ENCODE results near the gene SOX15. TPM values are rescaled to one million over a fixed set of nuclear protein-coding genes. Genes with fewer than 3 reads are reported as not detected.

Gene SOX15
- total and polyA plus RNA-seq, 2 of the 4 experiments (the other 2 are of a cell fraction) = 0.18 to 0.62 TPM

DNA sequence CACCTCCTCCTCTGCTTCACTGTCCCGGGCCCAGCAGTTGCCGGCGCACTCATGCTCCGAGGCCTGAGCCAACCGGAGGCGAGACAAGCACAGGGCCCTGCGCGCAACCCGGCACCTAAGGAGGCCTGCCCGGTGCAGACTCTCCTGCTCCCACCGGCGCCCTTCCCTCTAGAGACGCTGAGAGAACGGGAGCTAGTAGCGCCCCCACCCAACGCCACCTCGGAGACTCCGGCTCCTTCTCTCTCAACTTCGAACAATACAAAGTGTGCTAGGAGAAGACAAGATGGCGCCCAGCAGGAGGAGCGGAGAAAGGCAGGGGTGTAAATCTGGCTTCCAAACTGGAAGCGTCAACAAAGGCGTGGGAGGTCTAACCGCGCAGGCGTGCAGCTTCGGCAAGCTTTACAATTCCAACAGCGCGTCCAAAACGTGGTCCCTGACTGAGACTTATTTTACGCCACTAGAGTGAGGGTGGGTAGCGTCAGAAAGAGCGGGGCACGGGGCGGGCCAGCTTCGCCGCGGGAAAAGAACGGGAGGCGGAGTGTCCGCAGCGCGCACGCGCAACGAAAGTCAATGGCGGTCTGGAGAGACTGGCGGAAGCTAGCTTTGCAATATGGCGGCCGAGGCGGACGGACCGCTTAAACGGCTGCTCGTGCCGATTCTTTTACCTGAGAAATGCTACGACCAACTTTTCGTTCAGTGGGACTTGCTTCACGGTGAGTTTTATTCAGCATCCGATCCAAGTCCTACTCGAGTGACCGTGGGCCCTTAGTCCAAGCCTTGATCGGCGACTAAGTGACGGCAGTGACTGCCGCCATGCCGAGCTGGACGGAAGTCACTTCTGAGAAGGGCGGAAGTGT lies 6.4 kb downstream of the SOX15 start, which contains the start of gene MPDU1:
TSS of gene MPDU1 (plus strand) at position 600 of the 857 bp plus-strand sequence. CDS start at position 611, 11 bp downstream.
- intact Hi-C loops (cut with micrococcal nuclease) = no loop called here
- Histone ChIP-seq H2AK9ac (replicated peaks; ENCODE audit: low read depth, low read length, poor library complexity) (peak within 1 kb of the TSS; percentile 100), H3K27ac (ENCODE audit: insufficient read depth, low read length) (peak within 1 kb of the TSS; percentile 93), H4K91ac (ENCODE audit: insufficient read depth, low read depth, low read length) (peak within 1 kb of the TSS; percentile 100), H2BK5ac (ENCODE audit: low read depth, low read length, poor library complexity, severe bottlenecking) (peak within 1 kb of the TSS; percentile 98), H3K79me1 (ENCODE audit: low read depth in 1 of 2, low read length in 2 of 2) (peaks cover 24 to 77% of the 10 kb centered on the region in 2 experiments), H2BK15ac (ENCODE audit: low read depth, low read length) (peak within 1 kb of the TSS; percentile 92), H3K27me3 (ENCODE audit: control insufficient read depth, insufficient read depth, low read length) (no peaks in the 10 kb centered on the region), H3K4me1 (ENCODE audit: control insufficient read depth, insufficient read depth, low read length) (peaks cover 43% of the 10 kb centered on the region), H3K9me1 (ENCODE audit: insufficient read depth, low read length) (peaks cover 30% of the 10 kb centered on the region), H3K4me2 (ENCODE audit: low read depth, low read length) (peak within 1 kb of the TSS; percentile 93), H3K14ac (replicated peaks; ENCODE audit: low read depth, low read length) (peak within 1 kb of the TSS; percentile 100), H3K36me3 (ENCODE audit: control insufficient read depth, insufficient read depth, low read length) (peaks cover 18% of the 10 kb centered on the region), H3K9ac (ENCODE audit: low read depth, low read length) (peak within 1 kb of the TSS; percentile 92), H3K9me3 (ENCODE audit: control insufficient read depth, insufficient read depth, low read length) (no peaks in the 10 kb centered on the region), H4K5ac (ENCODE audit: low read depth, low read length) (peak within 1 kb of the TSS; percentile 99), H4K8ac (ENCODE audit: low read depth in 2 of 2, low read length in 2 of 2) (peak within 1 kb of the TSS; percentile 63 to 100), H2AFZ (replicated peaks; ENCODE audit: low read length, poor library complexity) (peak within 1 kb of the TSS; percentile 99), H3K23ac (ENCODE audit: low read depth, low read length) (peak within 1 kb of the TSS; percentile 100), H2AK5ac (ENCODE audit: low read depth, low read length) (peak within 1 kb of the TSS; percentile 100), H3K4ac (ENCODE audit: low read depth, low read length) (peak within 1 kb of the TSS; percentile 100), H4K20me1 (ENCODE audit: insufficient read depth, low read length) (peaks cover 27% of the 10 kb centered on the region), H3K56ac (ENCODE audit: extremely low read depth, insufficient read depth, low read length) (peak within 1 kb of the TSS; percentile 99), H2BK120ac (ENCODE audit: low read depth, low read length) (peak within 1 kb of the TSS; percentile 99), H3K4me3 (ENCODE audit: insufficient read depth, low read depth, low read length) (peak within 1 kb of the TSS; percentile 68), H3K18ac (ENCODE audit: low read depth, low read length) (peak within 1 kb of the TSS; percentile 99), H2BK20ac (ENCODE audit: low read depth, low read length) (peak within 1 kb of the TSS; percentile 95)
- in situ Hi-C loops (cut with MboI; ENCODE audit: low sequenced_read_pairs) = no loop called here
- WGBS, 2 experiments (ENCODE audit: extremely low coverage in 2 of 2, insufficient read length in 1 of 2) = 1% methylated on average over 40 of the region's 69 CpGs; no CpG with 5 or more reads in 1 of the 2 experiments
- POLR2A ChIA-PET (ENCODE audit: unreplicated experiment) = interaction anchor here (0.6 to 1.8 kb wide), 8 partner anchors 8 to 104 kb away, joined by 3 to 12 read pairs (median 3); no protein-coding TSS in a partner anchor
- DNase-seq (peak; percentile 96), ATAC-seq (ENCODE audit: low read depth) (peak; percentile 70)
- CTCF ChIA-PET = interaction anchor here (0.8 to 1.4 kb wide), 4 partner anchors 14 to 104 kb away, joined by 3 to 6 read pairs (median 4); partner anchors contain the start of genes TP53 and WRAP53
- TF ChIP-seq POLR2A (IDR thresholded peaks at IDR 0.05; ENCODE audit: low read depth, low read length) = peak; percentile 98
- TF ChIP-seq, protein P1, sequence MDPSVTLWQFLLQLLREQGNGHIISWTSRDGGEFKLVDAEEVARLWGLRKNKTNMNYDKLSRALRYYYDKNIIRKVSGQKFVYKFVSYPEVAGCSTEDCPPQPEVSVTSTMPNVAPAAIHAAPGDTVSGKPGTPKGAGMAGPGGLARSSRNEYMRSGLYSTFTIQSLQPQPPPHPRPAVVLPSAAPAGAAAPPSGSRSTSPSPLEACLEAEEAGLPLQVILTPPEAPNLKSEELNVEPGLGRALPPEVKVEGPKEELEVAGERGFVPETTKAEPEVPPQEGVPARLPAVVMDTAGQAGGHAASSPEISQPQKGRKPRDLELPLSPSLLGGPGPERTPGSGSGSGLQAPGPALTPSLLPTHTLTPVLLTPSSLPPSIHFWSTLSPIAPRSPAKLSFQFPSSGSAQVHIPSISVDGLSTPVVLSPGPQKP (IDR thresholded peaks at IDR 0.05; ENCODE audit: borderline replicate concordance, low read depth, low read length) = no peak
- TF ChIP-seq FOS (IDR thresholded peaks at IDR 0.05; ENCODE audit: low read depth, low read length) = no peak
- no peak for TF ChIP-seq MAFK (IDR thresholded peaks at IDR 0.05; ENCODE audit: low read depth, low read length)
- peak; percentile 60; the same call in 1 of the 2 replicates for TF ChIP-seq MAZ (IDR thresholded peaks at IDR 0.05; ENCODE audit: borderline replicate concordance, low read depth, low read length)
- peak; percentile 99 for TF ChIP-seq MXI1 (IDR thresholded peaks at IDR 0.05; ENCODE audit: borderline replicate concordance, low read depth, low read length)
- no peak for TF ChIP-seq SMC3 (IDR thresholded peaks at IDR 0.05; ENCODE audit: low read depth, low read length)
- TF ChIP-seq, protein P2, sequence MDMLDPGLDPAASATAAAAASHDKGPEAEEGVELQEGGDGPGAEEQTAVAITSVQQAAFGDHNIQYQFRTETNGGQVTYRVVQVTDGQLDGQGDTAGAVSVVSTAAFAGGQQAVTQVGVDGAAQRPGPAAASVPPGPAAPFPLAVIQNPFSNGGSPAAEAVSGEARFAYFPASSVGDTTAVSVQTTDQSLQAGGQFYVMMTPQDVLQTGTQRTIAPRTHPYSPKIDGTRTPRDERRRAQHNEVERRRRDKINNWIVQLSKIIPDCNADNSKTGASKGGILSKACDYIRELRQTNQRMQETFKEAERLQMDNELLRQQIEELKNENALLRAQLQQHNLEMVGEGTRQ (IDR thresholded peaks at IDR 0.05; ENCODE audit: low read depth, low read length) = peak; percentile 25; the same call in 1 of the 2 replicates
- dilution Hi-C loops (cut with HindIII; ENCODE audit: low sequenced_read_pairs, unreplicated experiment) = no loop called here
- BruUV-seq (replicated peaks) = no TSS peak
